CD4-positive, alpha-beta T cell treated with Interferon gamma for 1 hour (primary cell): ENCODE data around the gene C21orf58.
"Not testable (repeated sequence)": the region's sequence is repeated elsewhere in the genome, so short reads cannot be mapped to it uniquely, and the experiment has no call there.

Source experiments
- DNase-seq: peaks from one replicate; pipeline ENCODE4 v3.0.0-alpha.2; 2020

Gene C21orf58

GRCh38 chr21:46323710-46324389, at the start of gene C21orf58, which contains the start of gene PCNT:
C21orf58 (minus strand) TSS chr21:46323870; CDS start chr21:46322738, 1,132 bp downstream.
PCNT (plus strand) TSS chr21:46324156; CDS start chr21:46324229, 73 bp downstream.
- DNase-seq, result peak; percentile 98

DNA sequence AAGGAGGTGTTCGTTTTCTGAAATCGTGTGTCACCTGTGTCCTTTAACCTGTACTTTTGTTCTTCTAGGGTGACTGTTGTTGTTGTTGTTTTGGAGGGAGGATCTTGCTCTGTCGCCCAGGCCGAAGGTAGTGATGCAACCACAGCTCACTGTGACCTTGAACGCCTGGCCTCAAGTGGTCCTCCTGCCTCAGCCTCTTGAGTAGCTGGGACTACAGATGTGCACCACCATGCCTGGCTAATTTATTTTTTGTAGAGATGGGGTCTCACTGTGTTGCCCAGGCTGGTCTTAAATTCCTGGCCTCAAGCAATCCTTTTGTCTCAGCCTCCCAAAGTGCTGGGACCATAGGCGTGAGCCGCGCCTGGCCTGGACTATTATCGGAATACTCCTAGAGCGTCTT, 49.3 kb upstream of the C21orf58 start:
- DNase-seq, result not testable (repeated sequence)

DNA sequence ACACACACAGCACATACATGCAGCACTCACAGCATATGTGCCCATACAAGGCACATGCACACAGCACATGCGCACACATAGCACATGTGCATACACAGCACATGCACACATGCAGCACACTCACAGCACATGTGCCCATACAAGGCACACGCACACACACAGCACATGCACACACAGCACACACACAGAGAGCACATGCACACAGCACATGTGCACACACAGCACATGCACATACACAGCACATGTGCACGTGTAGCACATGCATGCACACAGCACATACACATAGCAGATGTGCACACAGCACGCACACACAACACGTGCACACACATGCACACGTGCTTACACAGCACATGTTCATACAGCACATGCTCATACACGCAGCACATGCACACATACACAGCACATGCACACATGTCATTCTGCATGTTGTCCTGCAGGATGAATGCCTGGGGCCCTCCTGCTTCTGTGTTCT, 48.4 kb upstream of the C21orf58 start:
- no peak for DNase-seq

GRCh38 chr21:46371204-46372013, 47.7 kb upstream of the C21orf58 start:
- DNase-seq, result no peak

- DNase-seq, result no peak
Observed at GRCh38 chr21:46369520-46370235, 46.0 kb upstream of the C21orf58 start.

GRCh38 chr21:46368533-46369285, 45.0 kb upstream of the C21orf58 start:
- DNase-seq, result no peak

GRCh38 chr21:46366966-46367365, 43.3 kb upstream of the C21orf58 start:
- no peak for DNase-seq

GRCh38 chr21:46366561-46366960, 42.9 kb upstream of the C21orf58 start:
- DNase-seq, result no peak

DNA sequence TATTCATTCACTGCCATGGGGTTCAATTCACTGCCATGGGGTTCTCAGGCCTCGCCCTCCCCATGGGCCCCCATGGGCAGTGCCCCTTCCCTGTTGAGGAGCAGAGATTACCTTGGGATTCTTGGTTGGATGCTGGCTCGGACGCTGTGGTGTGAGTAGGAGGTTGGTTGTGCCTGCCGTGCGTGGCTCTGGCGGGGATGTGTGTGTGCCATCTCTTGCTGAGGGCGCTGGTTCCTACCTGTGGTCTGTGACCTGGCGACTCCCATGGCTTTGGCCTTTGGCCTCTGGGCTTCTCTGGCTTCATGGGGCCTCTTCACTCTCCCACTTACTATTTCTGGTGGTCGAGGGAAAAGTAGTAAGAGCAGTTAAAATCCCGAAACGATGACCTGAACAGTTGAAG, 42.4 kb upstream of the C21orf58 start:
- no peak for DNase-seq

GRCh38 chr21:46363698-46364097, 40.0 kb upstream of the C21orf58 start:
- no peak for DNase-seq

DNA sequence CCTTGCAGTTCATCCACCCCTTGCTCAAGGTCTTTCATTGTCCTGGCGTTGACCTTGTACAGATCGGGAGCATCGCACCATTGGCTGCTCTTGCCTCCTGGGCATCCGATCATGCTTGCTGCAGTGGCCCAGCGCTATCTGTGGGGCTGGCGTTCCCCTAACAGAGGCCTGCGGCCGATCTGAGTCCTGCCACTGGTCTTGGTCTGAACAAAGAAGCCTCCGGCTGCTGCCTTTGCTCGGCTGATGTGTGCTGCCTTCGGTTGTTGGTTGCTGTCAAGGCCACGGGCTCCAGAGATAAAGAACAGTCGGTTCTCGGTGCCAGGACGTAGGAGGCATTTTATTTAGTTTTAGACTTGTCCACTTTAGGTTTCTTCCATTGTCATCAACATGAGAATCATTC, 39.3 kb upstream of the C21orf58 start:
- no peak for DNase-seq

GRCh38 chr21:46361935-46362334, 38.3 kb upstream of the C21orf58 start:
- no peak for DNase-seq

- DNase-seq, result no peak
Observed at GRCh38 chr21:46361176-46361575, 37.5 kb upstream of the C21orf58 start.

- DNase-seq, result no peak
Observed at GRCh38 chr21:46357684-46358425, 34.2 kb upstream of the C21orf58 start.

DNA sequence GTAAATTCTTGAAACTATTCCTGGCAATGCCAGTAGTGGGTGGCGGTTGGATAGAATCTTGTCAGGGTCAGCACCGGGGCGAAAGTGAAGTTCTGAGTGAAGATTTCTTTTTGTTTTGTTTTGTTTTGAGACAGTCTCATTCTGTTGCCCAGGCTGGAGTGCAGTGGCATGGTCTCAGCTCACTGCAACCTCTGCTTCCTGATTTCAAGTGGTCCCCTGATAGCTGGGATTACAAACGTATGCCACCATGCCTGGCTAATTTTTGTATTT, 33.6 kb upstream of the C21orf58 start:
- no peak for DNase-seq

DNA sequence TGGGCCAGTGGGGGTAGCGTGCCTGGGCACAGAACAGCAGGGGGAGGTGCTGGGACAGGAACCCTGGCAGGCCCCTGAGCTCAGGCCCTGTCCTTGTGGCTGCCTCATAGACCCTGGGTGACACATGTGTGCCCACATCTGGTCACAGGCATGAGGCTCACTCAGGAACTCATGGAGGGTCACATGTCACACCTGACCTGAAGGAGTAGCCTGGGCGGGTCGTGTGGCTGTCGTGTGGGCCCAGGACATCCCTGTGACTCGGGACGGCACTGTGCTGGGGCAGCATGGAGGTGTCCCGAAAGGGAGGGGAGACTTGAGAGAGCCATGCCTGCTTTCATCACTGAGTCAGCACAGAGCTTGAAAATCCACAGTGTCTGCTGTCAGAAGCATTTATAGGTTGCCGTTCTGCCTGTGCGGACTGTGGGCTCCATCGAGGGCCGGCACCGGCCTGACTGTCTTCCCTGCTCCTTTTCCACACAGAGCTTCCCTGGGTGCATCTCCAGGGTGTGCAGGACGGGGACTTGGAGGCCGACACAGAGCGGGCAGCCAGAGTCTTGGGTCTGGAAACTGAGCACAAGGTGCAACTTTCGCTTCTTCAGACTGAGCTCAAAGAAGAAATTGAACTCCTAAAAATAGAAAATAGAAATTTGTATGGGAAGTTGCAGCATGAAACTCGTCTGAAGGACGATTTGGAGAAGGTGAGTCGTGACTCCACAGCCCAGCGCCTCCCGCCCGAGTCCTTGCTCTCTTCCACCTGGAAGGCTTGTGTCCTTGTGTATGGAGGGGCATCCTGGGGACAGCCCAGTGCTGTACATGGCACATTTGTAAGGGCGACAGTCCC, 33.0 kb upstream of the C21orf58 start:
- no peak for DNase-seq

DNA sequence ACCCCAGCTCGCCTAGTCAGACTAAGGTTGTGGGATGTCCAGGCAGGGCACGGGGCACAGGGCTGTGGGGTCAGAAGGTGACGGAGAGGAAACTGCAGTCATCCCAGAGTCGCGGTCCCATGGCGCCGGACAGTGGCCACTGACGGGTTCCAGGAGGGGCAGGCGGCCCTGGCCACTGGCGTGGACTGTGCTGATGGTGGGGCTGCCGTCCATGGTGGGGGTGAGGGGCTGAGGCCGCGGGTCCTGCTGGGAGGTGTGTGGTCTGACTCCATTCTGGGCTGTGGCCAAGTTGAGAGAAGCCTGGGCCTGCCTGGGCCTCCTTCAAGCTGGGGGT, 32.3 kb upstream of the C21orf58 start:
- no peak for DNase-seq

DNA sequence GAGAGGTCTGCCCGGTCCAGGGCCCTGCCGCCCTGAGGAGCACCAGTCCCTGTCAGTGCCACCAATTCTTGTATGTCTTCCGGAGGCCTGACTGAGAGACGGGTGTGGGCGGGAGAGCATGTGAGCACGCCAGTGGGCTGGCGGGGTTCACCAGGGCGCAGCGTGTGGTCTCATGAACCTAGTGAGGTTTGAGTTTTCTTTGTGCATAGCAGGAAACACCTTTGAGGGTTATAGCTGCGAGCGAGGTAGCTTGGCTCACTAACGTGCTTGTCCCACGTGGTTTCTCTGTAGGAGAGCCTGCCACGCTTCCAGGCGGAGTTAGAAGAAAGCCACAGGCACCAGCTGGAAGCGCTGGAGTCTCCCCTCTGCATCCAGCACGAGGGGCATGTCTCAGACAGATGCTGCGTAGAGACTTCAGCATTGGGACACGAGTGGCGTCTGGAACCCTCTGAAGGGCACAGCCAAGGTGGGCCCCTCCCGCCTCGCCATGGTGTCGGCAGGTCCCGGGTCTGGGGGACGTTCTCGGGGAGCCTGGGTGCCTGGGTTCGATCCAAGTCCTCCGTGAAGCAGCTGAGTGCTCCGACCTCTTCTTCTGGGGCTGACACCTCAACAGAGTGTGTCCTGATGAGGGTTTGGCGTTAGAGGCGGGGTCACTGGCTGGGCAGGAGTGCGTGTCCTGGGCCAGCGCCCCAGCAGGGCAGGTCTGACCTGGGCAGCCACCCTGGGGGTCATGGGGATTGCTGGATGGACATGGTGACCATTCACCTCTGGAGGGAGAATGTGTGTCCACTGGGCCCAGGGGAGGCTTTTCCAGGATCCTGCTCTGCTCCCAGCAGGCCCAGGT, 31.7 kb upstream of the C21orf58 start:
- DNase-seq, result no peak

DNA sequence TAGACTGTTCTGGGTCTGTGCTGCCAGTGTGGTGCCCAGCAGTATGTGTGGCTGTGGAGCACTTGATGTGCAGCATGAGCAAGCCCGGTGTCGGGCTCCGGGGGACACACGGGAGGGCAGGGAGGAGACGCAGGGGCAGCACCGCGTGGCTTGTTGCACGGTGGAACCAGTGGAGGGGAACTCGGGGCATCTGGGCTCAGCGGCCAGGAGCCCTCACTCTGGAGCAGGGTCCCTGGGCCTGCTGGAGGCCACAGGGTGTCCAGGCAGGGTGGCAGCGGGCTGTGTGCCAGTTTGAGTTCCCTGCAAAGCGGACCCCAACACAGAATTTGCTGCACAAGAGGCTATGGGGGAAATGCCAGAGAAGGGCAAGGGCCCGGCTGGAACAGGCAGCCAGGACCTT, 30.8 kb upstream of the C21orf58 start:
- no peak for DNase-seq

DNA sequence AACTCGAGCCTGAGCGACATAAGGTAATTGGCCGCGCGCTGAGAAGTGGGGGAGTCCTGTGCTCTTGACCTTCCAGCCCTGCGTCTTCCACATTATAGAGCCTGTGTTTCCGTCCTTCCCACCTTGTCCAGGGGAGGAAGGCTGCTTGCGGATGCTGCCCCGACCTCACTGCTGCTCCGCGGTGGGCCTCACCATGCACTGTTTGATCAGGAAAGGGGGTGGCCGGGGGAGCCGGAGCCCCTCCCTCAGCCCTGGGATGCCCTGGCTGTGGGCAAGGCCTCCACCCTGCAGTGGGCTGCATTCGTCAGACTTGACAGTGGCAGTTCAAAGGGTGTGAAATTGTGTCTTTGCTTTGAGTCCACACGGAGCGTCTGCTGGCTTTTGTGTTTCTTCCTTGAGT, 30.4 kb upstream of the C21orf58 start:
- no peak for DNase-seq

DNA sequence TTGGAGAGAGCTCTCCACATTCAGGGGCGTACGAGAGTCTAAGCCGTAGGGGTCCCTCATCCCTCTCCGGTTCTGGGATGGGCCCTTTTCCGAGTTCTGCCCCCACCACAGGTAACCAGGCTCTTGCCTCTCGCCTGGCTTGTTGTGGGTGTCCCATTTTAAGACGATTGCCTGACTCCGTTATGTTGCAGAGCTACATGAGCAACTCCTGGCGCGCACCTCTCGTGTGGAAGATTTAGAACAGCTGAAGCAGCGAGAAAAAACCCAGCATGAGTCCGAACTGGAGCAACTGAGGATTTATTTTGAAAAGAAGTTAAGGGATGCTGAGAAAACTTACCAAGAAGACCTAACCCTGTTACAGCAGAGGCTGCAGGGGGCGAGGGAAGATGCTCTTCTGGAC, 29.2 kb upstream of the C21orf58 start:
- DNase-seq, result no peak
